ENCODE results near the gene DPP10. TPM values are rescaled to one million over a fixed set of nuclear protein-coding genes. Genes with fewer than 3 reads are reported as not detected.

The DPP10 gene
- total RNA-seq, 1 experiment from 2014 or later, result not detected

DNA sequence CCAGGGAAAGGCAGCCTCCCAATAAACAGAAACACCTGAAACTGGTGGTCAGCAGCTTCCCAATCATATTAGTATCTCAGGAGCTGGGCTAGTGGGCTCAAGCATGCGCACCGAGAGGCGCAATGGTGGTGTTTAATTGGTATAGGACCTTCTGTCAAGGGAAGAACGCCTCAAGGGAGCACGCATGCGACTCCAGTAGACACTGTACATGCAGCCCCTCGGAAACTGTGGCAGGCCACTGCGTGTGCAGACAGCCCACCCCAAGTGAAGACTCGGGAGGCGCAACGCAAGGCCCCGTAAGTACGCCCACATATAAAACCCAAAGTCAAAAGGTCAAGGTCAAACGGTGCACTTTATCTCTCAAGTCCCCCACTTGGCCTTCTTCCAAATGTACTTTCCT lies 1405.8 kb downstream of the DPP10 start:
- ChIA-PET POLR2A (no interaction called here), CTCF (no interaction called here)
- TF ChIP-seq, protein P1, sequence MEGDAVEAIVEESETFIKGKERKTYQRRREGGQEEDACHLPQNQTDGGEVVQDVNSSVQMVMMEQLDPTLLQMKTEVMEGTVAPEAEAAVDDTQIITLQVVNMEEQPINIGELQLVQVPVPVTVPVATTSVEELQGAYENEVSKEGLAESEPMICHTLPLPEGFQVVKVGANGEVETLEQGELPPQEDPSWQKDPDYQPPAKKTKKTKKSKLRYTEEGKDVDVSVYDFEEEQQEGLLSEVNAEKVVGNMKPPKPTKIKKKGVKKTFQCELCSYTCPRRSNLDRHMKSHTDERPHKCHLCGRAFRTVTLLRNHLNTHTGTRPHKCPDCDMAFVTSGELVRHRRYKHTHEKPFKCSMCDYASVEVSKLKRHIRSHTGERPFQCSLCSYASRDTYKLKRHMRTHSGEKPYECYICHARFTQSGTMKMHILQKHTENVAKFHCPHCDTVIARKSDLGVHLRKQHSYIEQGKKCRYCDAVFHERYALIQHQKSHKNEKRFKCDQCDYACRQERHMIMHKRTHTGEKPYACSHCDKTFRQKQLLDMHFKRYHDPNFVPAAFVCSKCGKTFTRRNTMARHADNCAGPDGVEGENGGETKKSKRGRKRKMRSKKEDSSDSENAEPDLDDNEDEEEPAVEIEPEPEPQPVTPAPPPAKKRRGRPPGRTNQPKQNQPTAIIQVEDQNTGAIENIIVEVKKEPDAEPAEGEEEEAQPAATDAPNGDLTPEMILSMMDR (IDR thresholded peaks at IDR 0.05; ENCODE audit: unreplicated experiment), result no peak

DNA sequence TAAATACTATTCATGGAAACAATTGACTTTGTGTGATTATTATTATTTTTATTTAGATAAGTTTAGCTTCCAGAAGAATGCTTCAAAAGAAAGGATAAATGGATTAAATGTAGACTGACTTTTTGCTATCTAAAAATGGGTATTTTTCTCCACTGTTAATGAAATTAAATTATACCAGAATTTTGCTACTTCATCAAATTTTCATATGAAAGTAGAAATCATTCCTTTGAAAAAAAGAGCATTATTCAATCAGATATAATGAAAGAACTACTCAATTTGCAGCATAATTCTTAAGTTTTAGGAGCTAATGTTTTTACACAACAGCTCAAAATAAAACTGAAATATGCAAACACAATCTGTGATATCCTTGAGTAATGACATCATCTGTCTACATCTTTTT lies 1424.6 kb downstream of the DPP10 start:
- Mint-ChIP-seq H3K27ac (ENCODE audit: low read depth, unreplicated experiment) (no peak overlapping the region), H3K36me3 (ENCODE audit: insufficient read depth, unreplicated experiment) (no peaks in the 10 kb centered on the region), H3K9me3 (ENCODE audit: unreplicated experiment) (peaks cover 1% of the 10 kb centered on the region), H3K27me3 (ENCODE audit: insufficient read depth, unreplicated experiment) (no peaks in the 10 kb centered on the region), H3K4me1 (ENCODE audit: insufficient read depth, unreplicated experiment) (no peaks in the 10 kb centered on the region), H3K4me3 (ENCODE audit: unreplicated experiment) (no peak overlapping the region)
- intact Hi-C loops (cut with micrococcal nuclease), result no loop called here
- CTCF ChIA-PET, result no interaction called here
- TF ChIP-seq, protein P1 (IDR thresholded peaks at IDR 0.05; ENCODE audit: unreplicated experiment), result no peak
- no peak for DNase-seq (ENCODE audit: unreplicated experiment)
- POLR2A ChIA-PET, result no interaction called here
- BruUV-seq (replicated peaks), result no TSS peak

More for the DNA sequence above, 1405.8 kb downstream of the DPP10 start:
- Mint-ChIP-seq H3K9me3 (ENCODE audit: unreplicated experiment) (peaks cover 10% of the 10 kb centered on the region), H3K27ac (ENCODE audit: low read depth, unreplicated experiment) (no peak overlapping the region), H3K27me3 (ENCODE audit: insufficient read depth, unreplicated experiment) (no peaks in the 10 kb centered on the region), H3K4me3 (ENCODE audit: unreplicated experiment) (no peak overlapping the region), H3K36me3 (ENCODE audit: insufficient read depth, unreplicated experiment) (no peaks in the 10 kb centered on the region), H3K4me1 (ENCODE audit: insufficient read depth, unreplicated experiment) (no peaks in the 10 kb centered on the region)
- no TSS peak for BruUV-seq (replicated peaks)
- intact Hi-C loops (cut with micrococcal nuclease), result no loop called here
- no peak for DNase-seq (ENCODE audit: unreplicated experiment)

DNA sequence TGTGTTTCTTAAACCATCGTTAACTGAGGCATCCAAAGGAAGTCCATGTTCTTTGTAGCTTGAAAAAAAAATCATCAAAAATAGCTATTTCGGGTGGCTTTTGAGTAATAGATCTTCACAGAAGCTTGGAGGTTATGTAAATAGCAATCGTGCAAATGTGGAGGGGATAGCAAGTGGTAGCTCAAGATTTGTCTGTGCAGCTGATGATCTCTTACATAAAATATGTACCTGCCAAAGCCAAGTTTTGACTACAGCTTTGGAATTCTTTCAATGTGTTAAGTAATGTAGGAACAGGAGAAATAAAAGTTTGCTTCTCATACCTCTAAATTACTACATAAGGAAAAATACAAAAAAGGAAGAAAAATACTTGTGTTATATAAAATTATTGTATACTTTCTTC lies 1432.0 kb downstream of the DPP10 start:
- ChIA-PET CTCF (interaction anchor here (0.7 kb wide), 1 partner anchor 17 kb away, joined by 3 read pairs; no protein-coding TSS in a partner anchor), POLR2A (no interaction called here)
- intact Hi-C loops (cut with micrococcal nuclease), result no loop called here

DNA sequence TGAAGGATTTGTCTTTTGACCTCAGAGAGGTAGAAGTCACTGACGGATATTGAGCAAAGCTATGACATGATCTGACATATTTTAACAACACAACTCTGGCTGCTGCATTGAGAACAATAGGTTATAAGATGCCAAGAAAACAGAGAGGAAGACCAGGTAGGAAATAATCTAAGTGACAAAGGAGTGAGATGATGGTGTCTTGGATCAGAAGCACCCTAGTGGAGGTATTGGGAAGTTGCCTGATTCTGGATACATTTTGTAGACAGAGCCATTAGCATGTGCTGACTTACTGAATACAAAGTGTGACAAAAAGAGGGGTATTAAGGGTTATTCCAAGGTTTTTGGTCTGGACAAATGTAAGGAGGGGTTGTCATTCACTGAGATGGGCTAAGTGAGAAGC lies 1438.1 kb downstream of the DPP10 start:
- Mint-ChIP-seq H3K27me3 (ENCODE audit: insufficient read depth, unreplicated experiment) (no peaks in the 10 kb centered on the region), H3K36me3 (ENCODE audit: insufficient read depth, unreplicated experiment) (no peaks in the 10 kb centered on the region), H3K27ac (ENCODE audit: low read depth, unreplicated experiment) (no peak overlapping the region), H3K4me1 (ENCODE audit: insufficient read depth, unreplicated experiment) (no peaks in the 10 kb centered on the region), H3K9me3 (ENCODE audit: unreplicated experiment) (peaks cover 9% of the 10 kb centered on the region), H3K4me3 (ENCODE audit: unreplicated experiment) (no peak overlapping the region)
- peak; percentile 2 for DNase-seq (ENCODE audit: unreplicated experiment)
- CTCF ChIA-PET, result interaction anchor here (0.6 kb wide), 2 partner anchors 11 to 1156 kb away, joined by 3 to 5 read pairs; no protein-coding TSS in a partner anchor
- TF ChIP-seq, protein P1 (IDR thresholded peaks at IDR 0.05; ENCODE audit: unreplicated experiment), result no peak
- BruUV-seq (replicated peaks), result no TSS peak
- POLR2A ChIA-PET, result no interaction called here
- intact Hi-C loops (cut with micrococcal nuclease), result no loop called here

More for the DNA sequence above, 1432.0 kb downstream of the DPP10 start:
- Mint-ChIP-seq H3K36me3 (ENCODE audit: insufficient read depth, unreplicated experiment) (no peaks in the 10 kb centered on the region), H3K4me1 (ENCODE audit: insufficient read depth, unreplicated experiment) (no peaks in the 10 kb centered on the region), H3K27ac (ENCODE audit: low read depth, unreplicated experiment) (no peak overlapping the region), H3K9me3 (ENCODE audit: unreplicated experiment) (no peaks in the 10 kb centered on the region), H3K27me3 (ENCODE audit: insufficient read depth, unreplicated experiment) (no peaks in the 10 kb centered on the region), H3K4me3 (ENCODE audit: unreplicated experiment) (no peak overlapping the region)
- no TSS peak for BruUV-seq (replicated peaks)
- DNase-seq (ENCODE audit: unreplicated experiment), result peak; percentile 1
- TF ChIP-seq, protein P1 (IDR thresholded peaks at IDR 0.05; ENCODE audit: unreplicated experiment), result no peak

All from MCF 10A (cell line).